Measurements from ENCODE around the gene CIT. TPM values are rescaled to one million over a fixed set of nuclear protein-coding genes. Genes with fewer than 3 reads are reported as not detected.

The CIT gene
- polyA plus RNA-seq, 4 donors: 16.1 to 21.9 (median 19.4) TPM

DNA sequence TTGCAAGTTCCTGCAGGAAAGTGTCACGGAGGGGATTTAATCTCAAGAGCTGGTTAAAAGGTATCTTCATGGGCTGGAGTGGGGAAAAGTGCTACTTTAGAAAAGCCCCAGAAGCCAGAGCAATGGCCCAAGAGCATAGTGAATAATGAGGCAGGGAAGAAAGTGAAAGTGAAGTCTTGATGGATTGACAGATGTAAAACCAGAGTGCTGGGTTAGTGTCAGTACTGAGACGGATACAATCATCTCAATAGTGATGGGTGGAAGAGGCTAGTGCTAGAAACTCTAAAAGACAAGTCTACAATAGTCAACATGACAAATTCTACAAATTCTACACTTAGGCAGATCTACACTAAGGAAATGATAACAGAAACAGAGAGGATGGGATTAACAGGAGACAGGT, 68.1 kb downstream of the CIT start:
- no peak for DNase-seq (ENCODE audit: low read depth in 4 of 4, low spot score in 2 of 4)

DNA sequence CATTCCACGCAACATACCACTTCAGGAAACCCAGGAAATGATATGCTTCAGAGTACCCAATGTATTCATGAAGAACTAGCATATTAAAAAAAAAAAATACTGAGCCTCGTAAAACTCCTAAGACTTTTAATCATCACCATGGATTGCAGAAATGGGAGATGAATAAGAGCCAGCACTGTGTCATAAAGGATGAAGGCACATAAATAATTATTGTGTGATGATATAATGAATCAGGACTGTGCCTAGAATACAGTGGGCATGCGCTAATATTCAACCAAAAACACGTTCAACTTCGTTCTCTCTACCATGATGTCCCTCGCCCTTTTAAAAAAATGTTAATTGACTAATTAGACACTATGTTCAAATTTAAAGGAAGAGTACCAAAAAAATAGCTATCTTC, 68.7 kb downstream of the CIT start:
- no peak for DNase-seq (ENCODE audit: low read depth in 4 of 4, low spot score in 2 of 4)

DNA sequence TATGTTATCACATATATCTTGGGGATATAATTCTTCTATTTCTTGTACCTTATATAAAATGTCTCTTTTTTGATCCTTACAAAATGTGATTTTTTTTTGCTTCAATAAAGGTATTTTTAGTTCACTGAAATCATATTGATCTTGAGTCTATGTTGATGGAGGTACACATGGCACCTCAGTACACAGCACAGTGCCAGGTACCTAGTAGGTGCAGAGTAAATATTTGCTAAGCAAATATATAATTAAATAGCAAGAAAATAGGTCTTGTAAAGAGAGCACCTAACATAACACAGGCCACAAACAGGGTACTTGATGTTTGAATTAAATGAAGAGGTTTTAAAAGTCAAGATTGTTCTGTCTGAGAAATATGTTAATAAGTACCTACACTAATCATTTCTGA, 69.7 kb downstream of the CIT start:
- DNase-seq (ENCODE audit: low read depth in 4 of 4, low spot score in 2 of 4): no peak

DNA sequence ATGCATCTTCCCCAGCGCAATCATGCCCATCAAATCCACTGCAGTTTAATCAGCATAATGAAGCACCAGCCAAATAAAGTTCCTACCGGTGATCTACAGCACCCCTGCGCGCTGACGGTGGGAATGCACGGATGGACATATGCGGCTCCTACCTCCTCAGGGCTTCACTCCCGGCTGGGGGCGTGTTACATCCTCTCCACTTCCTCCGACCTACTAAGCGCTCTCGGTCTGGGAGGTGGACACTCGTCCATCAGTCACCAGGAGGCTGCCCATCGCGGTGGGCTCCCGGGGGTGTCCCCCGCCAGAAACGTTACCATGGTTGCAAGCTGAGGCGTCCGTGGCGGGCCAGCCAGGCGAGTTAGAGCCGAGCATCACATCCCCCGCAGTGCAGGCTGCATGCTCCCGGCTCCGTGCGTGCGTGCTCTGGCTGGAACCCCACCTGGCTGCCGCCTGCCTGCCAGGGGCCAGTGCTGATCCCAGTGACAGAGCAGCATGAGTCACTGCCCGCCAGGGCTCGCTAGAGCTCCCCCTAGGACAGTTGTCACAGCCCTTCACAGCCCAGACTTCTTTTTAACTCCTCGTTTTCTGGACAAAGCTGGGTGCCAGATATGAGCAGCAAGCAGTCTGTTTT, 73.0 kb downstream of the CIT start:
- DNase-seq (ENCODE audit: low read depth in 4 of 4, low spot score in 2 of 4): peak; percentile 21 to 60 (median 56)

DNA sequence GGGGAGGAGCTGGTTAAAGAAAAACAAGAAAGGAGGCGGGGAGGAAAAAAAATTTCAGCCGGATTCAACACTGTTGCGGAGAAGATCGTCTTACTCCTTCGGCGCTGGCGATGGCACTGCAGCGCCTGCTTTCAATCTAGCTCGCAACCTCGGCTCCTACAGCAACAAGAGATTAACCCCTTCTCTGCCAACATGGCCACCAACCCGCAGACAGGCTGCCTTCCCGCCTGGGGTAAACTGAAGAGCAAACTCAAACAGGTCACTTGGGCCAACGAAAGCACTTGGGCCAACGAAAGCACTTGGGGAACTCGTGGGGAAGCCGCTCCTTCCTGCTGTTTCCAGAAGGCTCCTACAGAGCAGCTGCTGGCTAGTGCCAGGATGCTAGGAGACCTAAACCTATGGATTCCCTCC, 73.7 kb downstream of the CIT start:
- peak in 3 of 4 donors; percentile 23 to 45 (median 31) for DNase-seq (ENCODE audit: low read depth in 4 of 4, low spot score in 2 of 4)

DNA sequence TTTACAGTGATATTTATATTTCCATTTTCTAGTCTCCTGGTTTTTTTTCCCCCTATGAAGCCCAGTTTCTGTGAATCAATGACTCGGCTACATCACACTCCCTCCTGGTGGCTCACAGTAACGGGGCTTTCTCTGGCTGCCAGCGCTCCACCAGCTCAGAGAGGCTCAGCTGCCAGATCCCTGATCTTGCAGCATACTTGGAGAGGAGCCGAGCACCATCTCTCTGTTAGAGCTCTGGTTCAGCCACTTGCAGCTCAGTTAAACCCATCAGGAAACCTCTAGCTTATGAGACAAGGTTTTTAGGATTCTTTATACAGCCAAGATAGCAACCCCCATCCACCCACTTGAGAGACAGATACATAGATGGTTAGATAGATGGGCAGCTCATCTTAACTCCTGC, 74.6 kb downstream of the CIT start:
- no peak for DNase-seq (ENCODE audit: low read depth in 4 of 4, low spot score in 2 of 4)

DNA sequence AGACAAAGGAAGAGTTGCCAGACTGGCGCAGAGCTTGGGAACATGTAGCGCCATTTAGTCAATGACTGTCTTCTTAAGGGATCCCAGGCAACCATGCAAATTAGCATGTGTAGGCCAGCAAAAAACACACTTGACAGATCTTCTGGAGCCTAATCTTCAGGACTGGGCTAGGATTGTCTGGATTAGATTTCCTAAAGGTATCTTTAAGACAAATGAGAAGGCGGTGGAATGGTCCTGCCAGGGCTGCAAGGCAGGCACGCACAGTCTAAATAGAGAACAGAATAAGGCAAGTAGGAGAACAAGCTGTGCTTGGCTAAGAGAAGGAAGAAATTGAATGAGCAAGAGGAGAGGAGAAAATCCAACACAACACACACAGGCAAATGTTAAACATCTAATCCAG, 80.0 kb downstream of the CIT start:
- DNase-seq (ENCODE audit: low read depth in 4 of 4, low spot score in 2 of 4): no peak

DNA sequence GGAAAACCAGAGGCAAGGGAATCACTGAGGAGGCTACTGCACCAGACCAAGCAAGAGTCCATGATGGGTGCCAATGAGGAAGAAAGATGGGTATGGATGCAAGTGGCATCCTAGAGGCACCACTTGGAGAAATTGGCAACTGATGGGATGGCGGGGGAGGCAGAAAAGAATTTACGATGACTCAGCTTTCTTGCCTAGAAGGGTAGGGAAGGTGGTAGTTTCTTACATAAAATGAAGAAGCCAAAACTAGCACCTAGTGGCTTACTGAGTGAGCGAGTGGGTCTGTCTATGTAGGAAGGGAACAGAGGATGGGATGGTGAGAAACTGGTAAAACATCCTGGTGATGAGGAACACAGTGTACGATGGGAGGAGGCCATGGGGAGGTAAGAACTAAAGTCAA, 80.8 kb downstream of the CIT start:
- DNase-seq (ENCODE audit: low read depth in 4 of 4, low spot score in 2 of 4): no peak

DNA sequence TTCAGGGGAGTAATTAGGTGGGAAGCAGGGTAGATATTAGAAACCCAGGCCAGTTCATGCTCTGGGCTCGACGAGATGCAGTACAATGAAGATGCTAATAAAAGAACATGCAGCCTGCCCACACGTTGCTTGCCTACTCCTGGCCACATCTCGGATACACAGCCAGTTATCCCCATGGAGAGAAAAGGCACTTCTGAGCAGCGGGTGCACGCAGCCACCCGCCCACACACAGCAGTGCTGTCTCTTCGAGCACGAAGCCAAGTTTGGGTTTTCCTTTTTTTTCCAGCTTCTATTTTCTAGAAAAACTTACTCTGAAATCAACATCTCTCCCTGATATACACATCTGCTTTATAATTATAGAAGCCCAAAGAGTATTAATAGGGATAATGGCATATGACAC, 85.7 kb downstream of the CIT start:
- no peak for DNase-seq (ENCODE audit: low read depth in 4 of 4, low spot score in 2 of 4)

DNA sequence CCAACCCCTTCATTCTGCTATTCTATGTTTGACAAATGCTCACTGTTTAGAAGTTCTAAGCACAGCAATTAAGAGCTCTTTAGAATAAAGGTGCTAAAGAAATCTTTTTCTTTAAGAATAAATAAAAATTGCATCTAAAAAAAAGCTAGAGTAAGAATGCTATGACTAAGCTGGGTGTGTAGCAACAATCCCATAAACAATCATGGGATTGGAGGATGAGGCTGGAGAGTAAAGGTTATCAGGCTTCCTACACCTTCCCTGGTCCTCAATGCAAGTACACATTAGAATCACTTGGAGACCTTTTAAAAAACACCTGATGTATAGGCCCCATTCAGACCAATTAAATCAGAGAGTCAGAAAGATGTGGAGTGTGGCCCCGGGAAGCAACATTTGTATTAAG, 88.3 kb downstream of the CIT start:
- no peak for DNase-seq (ENCODE audit: low read depth in 4 of 4, low spot score in 2 of 4)

DNA sequence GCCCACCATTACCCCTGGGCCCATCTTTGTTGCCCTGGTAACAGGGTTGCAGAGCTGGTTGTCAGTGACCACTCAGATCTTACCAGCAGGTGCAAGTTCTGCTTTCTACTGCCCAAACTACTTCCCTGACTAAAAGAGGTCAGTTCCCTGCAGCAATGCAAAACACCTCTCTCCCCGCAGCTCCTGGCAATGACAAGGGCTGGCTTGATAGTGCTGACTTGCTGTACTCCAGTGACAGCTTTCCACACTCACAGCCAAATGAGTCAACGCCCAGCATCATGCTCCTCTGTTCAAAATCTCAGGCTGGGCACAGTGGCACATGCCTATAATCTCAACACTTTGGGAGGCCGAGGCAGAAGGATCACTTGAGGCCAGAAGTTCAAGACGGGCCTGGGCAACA, 90.6 kb downstream of the CIT start:
- DNase-seq (ENCODE audit: low read depth in 4 of 4, low spot score in 2 of 4): no peak

DNA sequence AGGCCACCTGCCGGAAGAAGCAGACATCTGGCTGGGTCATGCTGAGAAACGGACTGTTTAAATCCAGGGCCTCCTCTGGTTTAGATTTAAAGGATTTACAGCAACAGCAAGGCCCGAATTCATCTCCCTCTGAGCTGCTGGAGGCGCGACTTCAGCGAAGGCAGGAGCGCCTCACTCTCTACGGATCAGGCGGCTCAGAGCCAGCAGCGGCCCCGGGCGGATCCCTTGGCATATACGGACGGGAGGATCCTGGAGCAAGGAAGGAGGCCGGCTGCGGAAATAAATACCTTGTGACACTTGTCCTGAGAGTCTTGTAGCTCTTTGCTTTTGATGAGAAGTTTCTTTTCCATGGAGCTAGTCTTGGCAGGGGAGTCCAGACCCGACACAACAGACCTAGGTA, 92.4 kb downstream of the CIT start:
- DNase-seq (ENCODE audit: low read depth in 4 of 4, low spot score in 2 of 4): no peak

DNA sequence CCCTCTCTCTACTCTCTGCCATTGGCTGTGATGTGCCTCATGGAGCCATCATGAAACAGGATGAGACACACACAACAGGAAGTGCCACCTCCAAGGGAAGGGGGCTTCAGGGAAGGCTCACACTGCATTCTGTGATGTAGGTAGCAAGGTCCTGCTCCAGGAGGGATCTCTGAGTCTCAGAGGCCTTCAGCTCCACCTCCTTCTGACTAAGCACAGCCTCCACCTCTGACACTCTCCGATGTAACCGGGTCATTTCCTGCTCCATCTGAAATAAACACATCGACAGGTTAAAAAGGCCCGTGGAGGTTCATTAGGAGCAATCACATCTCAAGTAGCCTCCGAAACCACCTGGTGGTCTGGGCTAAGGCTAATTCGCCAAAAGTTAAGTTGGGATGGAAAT, 93.3 kb downstream of the CIT start:
- no peak for DNase-seq (ENCODE audit: low read depth in 4 of 4, low spot score in 2 of 4)

DNA sequence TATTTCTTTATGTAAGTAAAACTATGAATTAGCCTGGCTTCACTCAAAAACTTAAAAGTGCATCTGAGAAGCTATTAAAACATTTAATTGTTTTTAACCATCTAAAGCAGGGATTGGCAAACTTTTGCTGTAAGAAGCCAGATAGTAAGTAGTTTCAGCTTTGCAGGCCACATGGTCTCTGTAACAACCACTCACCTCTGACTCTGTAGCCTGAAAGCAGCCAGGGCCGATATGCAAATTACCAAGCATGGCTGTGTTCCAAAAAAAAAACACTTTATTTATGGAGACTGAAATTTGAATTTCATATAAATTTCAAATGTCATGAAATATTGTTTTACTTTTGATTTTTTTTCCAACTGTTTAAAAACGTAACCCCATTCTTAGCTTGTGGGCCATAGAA, 95.3 kb downstream of the CIT start:
- no peak for DNase-seq (ENCODE audit: low read depth in 4 of 4, low spot score in 2 of 4)

DNA sequence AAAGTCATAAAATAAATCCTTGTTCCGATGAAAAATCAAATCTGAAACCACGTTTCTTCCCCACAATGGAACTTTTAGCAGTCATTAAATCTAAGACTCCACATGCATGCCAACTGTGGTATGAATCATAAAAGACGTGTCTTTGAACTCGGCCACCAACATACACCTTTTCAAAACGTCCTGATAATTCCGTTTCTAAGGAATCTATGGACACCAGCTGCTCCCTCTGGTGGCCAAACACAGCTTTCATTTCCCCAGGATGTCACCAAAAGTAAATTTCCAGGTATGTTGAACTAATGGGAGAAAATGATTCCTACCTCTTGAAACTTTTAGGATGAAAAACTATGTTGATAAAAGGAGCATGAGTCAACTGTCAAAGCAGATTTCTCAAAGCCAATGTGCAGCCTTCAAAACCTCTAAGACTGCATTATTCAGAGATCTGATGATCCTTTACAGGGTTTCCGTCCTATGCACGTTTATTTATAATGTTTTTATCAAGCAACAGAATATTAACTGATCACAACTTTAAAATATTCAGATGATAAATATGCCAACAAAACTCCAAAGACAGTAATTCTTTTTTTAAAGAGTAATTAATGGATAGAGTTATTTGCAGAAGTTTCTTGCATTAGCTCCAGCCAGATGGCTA, 96.2 kb downstream of the CIT start:
- peak in 2 of 4 donors; percentile 21 to 34 for DNase-seq (ENCODE audit: low read depth in 4 of 4, low spot score in 2 of 4)

DNA sequence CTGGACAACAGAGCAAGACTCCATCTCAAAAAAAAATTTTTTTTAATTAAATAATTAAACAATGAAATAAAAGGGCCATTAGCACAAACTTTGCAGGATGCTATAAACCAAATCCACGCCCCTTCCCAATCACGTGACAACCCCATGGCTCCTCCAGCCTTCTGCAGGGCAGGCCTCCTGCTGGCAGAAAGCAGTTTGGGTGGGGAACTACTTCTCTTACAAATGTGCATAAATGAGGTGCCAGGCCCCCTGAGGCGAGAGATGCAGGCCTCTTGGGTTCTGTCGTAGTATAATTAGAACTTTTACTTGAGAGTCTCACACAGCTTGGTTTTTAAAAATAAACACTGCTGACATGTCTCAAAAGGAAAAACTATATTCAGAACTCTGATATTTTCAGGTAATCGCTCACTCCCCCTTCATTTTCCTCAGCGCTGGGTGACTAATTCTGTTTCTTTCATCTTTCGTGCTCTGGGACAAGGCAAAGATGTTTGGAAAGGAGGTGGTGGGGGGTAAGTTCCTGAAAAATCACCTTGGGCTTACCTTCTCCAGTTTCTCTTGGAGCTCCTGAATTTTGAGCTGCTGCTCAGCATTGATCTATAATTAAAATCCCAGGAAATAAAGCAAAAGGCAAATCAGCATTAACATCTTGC, 101.7 kb downstream of the CIT start:
- DNase-seq (ENCODE audit: low read depth in 4 of 4, low spot score in 2 of 4): no peak

DNA sequence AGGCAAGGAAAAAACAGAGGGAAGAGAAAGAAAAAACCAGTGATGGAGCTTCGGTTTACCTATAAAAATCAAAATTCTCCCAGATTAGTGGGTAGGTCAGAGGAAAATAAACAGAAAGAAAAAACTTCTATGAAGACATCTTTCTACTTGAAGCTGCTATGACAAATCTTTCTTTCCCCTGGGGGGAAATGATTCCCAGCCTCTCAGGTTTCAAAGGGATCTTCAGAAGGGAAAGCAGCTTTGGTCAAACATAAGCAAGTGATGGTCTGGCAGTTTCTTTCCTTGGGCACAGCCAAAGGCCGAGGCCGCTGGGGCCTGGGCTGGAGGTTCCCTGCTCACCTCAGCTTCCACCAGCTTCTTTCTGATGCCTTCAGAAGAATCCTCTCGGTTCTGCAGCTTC, 104.7 kb downstream of the CIT start:
- no peak for DNase-seq (ENCODE audit: low read depth in 4 of 4, low spot score in 2 of 4)

DNA sequence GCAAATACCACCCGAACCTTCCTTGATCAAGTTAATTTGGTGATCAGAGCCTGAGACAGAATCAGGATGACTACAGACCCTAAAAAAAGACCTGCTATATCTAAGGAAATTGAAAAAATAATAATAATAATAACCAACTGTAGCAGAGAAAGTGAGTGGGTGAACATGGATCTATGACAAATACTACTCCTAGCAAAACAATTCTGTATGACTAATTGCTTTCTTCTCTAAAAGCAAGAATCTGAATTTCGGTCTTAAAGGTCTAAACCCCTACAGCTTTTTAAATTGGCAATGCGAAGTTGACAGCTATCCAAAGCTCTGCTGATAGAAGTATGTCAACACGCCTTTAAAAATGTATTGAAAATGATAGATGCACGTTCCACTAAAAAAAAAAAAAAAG, 107.0 kb downstream of the CIT start:
- DNase-seq (ENCODE audit: low read depth in 4 of 4, low spot score in 2 of 4): no peak

DNA sequence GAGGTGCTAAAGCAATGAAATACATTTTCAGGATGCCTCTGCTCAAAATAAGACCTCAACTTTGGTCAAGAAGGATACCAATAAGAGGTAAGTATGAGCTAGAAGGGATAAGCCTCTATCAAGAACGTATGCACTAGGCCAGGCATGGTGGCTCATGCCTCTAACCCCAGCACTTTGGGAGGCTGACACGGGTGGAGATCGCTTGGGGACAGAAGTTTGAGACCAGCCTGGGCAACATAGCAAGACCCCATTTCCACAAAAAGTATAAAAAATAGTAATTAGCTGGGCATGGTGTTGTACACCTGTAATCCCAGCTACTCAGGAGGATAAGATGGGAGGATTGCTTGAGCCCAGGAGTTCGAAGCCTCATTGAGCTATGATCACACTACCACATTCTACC, 114.5 kb downstream of the CIT start:
- DNase-seq (ENCODE audit: low read depth in 4 of 4, low spot score in 2 of 4): no peak

DNA sequence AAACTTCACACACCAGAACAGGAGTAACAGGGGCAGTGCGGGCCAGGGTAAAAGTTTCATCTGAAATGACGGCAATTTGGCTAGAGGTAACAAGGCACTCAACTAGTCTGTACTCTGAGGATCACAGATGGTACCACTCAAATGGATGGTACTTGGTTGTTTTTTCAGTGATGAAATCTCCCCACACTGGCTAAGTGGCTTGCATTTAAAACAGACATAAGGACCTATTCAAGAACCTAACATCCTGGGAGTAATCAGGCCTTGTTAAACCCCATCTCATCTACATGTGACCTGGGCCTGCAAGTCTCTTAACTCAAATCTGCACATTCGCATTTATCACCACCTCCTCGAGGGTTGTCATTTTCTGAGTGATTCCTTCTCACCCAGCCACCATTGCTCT, 118.4 kb downstream of the CIT start:
- DNase-seq (ENCODE audit: low read depth in 4 of 4, low spot score in 2 of 4): no peak

DNA sequence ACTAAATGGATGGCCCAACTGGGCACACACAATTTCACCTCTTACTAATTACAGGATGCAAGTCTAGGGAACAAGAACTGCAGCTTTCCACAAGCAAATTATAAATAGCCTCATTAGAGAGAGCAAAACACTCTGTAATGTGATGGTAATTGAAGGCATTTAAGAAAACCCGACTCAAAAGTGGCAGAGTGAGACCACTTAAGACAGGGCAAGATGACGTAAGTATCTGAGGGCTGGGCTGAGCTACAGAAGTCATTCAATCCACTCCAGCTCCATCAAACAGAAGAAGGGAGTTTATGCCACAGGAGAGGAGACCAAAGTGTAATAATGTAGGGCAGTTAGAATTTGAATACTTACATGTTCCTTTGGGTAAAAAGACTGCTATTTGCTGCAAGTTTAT, 118.9 kb downstream of the CIT start:
- DNase-seq (ENCODE audit: low read depth in 4 of 4, low spot score in 2 of 4): no peak

DNA sequence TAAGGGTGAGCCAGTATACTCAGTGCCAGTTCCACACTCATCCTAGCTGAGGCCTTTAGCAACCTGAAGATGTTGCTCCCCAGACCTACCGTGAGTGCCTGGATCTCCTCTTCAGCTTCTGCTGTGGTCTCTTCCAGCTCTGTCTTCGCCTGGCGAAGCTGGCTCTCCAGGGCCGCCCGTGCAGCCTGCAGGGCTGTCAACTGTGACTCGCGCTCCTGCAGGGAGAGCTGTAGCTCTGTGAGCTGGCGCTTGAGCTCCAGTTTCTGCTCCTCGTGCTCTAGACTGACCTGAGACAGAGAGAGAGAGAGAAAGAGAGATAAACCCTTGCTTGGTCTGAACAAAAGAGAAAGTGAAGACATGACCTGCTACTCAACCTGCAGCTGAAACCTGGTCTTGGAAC, 125.2 kb downstream of the CIT start:
- no peak for DNase-seq (ENCODE audit: low read depth in 4 of 4, low spot score in 2 of 4)
